ENCODE measurements around the gene RASL10B.

The RASL10B gene

DNA sequence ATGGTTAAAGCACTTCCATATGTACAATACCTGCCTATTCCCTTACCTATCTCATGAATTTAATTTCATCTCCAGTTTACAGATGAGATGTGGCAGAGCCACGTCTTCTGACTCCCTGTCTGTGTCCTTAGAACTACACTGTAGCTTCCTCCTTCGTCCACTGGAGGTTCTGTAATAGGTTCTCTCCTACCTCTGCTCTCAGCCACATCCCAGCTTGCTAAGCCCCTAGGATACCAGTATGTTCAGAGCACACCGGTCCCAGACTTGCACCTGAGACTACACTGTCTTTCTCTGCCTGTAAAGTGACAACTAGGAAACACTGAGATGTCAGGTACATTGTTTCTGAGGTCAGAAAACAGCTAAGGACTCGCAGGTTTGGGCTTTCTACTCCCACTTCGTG lies 3.8 kb upstream of the RASL10B start:
- no peak for TF ChIP-seq GATA1 (IDR thresholded peaks at IDR 0.05; ENCODE audit: low read depth, low read length)
- TF ChIP-seq POLR2A (IDR thresholded peaks at IDR 0.05; ENCODE audit: low read length) = no peak
- no peak for DNase-seq

DNA sequence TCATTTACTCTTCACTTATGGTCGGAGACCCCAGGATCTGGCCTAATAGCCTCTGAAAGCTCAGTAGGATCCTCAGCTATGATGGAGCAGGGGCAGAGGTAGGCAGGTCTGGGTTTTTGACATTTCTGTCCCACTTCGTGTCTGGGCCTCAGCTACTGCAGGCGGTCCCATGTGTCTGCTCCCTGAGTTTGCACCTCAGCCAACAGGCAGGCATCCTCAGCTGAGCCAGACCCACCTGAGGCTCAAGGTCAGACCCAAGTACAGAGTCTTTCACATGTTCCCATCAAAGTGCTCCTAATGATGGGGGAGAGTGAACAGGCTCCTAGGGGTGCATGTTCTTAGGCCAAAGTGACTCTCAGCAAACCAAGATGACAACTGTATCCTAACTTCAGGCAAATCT lies 2.9 kb upstream of the RASL10B start:
- no peak for DNase-seq
- TF ChIP-seq GATA1 (IDR thresholded peaks at IDR 0.05; ENCODE audit: low read depth, low read length) = no peak
- no peak for TF ChIP-seq POLR2A (IDR thresholded peaks at IDR 0.05; ENCODE audit: low read length)

DNA sequence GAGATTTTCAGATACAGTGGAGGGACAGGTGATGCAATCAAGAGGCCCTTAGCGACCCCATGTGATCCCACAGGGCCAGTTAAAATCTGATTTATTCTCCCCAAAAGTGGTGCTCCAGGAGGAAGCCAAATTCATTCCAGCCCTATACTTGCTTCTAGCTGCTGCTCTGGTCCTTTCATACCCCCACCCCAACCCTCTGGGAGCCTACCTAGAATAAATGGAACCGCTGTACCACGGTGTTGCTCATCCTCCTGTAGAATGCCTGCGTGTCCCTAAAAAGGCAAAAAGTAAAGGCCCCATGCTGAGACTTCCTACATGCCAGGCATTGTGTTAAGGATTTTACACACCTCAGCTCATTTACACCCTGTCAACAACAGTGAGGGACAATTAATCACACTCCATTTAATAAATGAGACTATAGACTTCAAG lies 2.0 kb upstream of the RASL10B start:
- no peak for TF ChIP-seq GATA1 (IDR thresholded peaks at IDR 0.05; ENCODE audit: low read depth, low read length)
- no peak for TF ChIP-seq POLR2A (IDR thresholded peaks at IDR 0.05; ENCODE audit: low read length)
- DNase-seq = no peak

DNA sequence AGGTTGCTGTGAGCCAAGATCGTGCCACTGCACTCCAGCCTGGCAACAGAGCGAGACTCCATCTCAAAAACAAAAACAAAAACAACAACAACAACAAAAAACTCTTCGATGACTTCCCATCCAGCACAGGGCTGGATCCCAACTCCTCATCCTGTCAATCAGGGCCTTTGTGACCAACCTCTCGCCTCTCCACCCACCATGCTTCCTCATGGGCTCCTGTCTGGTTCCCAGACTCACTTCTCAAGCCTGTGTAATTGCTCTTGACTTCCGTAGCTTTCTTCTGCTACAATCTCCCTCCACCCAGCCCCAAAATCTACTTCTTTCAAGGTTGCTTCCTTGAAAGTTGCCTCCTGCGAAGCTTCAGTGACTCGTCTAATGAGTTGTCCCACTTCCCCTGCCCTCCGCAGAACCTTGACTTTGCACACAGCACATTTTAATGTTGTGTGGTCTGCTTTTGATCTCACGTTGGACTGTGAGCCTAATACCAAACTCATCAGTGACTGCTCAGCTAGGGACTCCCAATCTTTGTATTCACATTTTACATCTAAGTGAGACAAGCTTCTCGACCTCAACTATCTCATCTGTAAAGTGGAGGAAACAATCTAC lies 936 bp upstream of the RASL10B start:
- DNase-seq = no peak
- TF ChIP-seq POLR2A (IDR thresholded peaks at IDR 0.05; ENCODE audit: low read length) (no peak), GATA1 (IDR thresholded peaks at IDR 0.05; ENCODE audit: low read depth, low read length) (no peak)

DNA sequence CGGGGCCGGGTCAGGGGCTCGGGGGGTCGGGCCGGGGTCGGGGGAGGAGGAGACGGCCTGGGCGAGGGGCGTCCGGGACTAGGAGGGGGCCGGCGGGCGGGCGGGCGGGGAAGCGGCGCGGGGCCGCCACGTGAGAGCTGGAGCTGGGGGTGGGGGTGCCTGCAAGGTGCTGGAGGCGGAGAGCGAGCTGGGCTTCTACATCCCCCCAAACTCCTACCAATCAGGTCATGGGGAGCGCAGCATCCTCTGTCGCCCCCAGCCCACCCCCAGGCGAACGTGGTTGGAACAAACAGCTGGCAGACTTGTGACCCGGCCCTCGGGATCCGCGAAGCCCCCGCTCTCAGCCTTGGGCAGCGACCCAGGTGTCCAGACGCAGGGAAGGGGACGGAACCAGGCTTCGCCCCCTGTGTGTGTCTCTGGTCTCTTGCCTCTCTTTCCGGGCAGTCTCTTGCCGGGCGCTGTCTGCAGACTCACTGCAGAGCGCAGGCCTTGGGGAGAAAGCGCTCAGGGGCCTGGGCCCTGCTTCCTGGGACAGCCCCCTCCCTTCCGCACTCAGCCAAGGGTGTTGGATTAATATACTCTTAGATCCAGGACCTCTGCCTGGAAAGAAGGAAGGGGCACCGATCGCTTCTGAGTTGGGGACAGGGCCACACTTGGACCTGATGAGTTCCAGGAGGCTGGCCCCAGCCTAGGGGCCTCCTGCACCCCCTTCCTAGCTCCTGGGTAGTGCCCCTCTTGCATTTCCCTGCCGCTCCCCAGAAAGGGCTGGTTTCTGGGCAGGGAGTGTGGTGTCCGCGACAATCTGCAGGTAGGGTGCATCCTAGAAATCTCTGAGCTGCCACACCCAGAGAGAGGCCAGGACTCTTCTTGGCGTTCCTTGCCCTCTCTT lies 722 bp downstream of the RASL10B start:
- DNase-seq = no peak
- TF ChIP-seq GATA1 (IDR thresholded peaks at IDR 0.05; ENCODE audit: low read depth, low read length) (no peak), POLR2A (IDR thresholded peaks at IDR 0.05; ENCODE audit: low read length) (no peak)

DNA sequence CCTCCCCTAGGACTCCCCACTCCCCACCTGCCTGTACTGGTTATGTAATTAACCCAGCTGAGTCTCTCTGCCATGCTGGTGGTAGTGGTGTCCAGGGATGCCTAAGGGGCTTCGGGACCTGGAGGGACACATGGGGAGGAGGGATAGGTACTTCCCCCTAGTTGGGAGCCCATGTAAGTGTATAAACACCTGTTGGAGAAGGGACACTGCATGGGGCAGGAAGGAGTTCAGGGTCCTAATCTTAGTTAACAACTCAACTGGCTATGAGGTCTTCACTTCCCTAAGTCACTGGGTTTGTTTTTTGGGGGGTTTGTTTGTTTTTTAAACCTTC lies 1.3 kb downstream of the RASL10B start:
- no peak for DNase-seq
- TF ChIP-seq POLR2A (IDR thresholded peaks at IDR 0.05; ENCODE audit: low read length) = no peak
- no peak for TF ChIP-seq GATA1 (IDR thresholded peaks at IDR 0.05; ENCODE audit: low read depth, low read length)

DNA sequence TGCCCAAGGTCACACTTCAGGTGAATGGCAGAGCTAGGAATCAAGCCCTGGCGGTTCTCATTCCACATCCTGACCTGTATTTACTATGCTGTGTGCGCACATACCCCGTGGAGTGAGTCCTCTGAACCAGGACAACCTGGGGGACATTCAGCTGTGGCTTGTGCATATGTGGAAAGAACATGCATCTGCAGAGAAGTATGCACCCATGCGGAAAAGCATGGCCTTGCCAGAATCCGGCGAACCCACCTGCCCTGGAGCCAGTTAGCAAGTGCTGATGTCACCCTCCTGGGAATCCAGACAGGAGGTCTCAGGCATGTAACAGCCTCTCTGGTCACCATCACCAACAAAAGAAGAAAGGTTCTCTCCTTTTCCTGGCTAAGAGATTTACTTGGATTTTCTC lies 1.9 kb downstream of the RASL10B start:
- TF ChIP-seq POLR2A (IDR thresholded peaks at IDR 0.05; ENCODE audit: low read length) = no peak
- no peak for TF ChIP-seq GATA1 (IDR thresholded peaks at IDR 0.05; ENCODE audit: low read depth, low read length)
- DNase-seq = no peak

DNA sequence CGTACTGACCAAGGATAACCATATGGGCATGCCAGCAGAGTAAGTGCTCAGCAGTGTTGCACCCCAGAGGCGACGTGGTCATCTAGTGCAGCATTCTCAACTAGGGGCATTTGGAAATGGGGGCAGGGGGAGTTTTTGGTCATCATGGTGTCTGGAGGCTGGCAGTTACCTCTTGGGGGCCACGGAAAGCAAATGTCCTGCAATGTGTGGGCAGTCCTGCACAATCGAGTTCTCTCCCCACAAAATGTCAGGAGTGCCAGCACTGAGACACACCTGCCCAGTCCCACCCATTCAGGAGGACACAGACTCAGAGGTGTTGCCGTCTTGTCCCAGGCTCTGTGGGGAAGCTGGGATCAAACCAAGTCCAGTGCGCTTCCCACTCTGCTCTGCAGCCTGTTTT lies 3.0 kb downstream of the RASL10B start:
- no peak for TF ChIP-seq GATA1 (IDR thresholded peaks at IDR 0.05; ENCODE audit: low read depth, low read length)
- TF ChIP-seq POLR2A (IDR thresholded peaks at IDR 0.05; ENCODE audit: low read length) = no peak
- no peak for DNase-seq

DNA sequence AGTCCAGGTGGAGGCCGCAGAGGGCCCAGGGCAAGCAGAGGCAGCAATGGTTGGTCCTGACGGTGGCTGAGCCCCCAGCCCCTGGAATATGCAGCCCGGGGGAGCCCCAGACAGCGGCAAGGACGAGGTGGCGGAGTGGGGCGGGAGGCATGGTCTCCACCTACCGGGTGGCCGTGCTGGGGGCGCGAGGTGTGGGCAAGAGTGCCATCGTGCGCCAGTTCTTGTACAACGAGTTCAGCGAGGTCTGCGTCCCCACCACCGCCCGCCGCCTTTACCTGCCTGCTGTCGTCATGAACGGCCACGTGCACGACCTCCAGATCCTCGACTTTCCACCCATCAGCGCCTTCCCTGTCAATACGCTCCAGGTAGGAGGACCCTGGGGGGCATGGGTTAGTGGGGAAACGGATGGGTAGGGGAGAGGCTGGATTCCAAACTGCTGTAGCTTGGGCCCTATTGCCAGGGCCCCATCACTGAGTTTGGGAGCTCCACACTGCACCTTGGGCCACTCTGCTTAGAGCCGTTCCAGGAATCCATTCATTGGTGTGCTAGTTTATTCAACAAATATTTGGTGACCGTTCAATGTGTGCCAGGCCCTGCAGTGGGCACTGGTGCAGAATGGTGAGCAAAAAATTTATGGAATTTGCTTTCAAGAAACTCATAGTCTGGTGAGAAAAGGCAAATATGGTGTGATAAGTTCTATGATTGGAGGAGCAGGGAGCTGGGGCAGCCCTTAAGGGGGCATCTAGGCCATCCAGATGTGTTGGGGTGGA lies 3.8 kb downstream of the RASL10B start:
- no peak for TF ChIP-seq POLR2A (IDR thresholded peaks at IDR 0.05; ENCODE audit: low read length)
- TF ChIP-seq GATA1 (IDR thresholded peaks at IDR 0.05; ENCODE audit: low read depth, low read length) = no peak
- DNase-seq = no peak

DNA sequence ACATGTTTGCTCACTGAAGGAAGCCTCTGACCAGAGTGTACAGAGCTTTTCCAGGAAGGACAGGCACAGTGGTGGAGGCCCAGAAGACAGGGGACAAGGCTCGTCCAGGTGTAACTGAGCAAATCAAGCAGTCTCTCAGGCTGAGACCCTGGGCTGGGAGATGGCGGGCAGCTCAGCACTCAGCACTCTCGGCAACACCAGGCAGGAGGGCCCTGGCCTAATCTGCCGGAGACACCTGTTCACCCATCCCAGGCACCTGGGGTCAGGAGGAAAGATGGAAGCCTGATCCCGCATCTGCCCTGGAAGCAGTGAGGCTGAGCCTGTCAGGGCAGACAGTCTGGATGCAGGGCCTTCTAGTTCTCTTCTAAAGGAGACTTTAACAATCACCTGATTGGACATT lies 4.8 kb downstream of the RASL10B start:
- DNase-seq = no peak

DNA sequence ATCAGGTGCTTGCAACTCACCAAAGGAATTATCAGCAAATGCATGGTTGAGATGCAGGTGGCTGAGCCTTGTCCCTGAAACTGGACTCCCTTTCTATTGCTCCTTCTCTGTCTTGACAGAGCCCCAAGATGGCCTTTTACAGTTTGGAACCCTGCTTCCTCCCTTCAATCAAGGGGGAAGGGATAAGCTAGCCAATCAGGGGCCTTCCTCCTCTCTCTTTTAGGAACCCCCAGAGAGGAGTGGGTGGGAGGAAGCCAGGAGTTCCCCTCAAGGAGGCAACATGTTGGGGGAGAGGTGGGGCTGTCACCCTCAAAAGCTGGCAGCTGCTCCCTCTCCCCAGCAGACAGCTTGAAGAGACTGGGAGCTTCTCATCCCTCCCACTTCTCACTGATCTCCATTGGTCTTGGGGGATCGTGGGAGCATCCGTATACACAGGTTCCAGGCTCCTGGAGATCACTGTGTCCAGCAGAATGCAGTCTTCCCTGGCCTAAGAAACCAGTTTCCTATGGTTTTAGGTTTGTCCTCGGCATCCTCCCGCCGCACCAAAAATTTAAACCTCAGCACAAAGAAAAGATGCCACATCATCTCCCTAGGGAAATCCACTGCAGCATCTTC lies 7.2 kb downstream of the RASL10B start:
- TF ChIP-seq POLR2A (IDR thresholded peaks at IDR 0.05; ENCODE audit: low read length) (no peak), GATA1 (IDR thresholded peaks at IDR 0.05; ENCODE audit: low read depth, low read length) (no peak)
- no peak for DNase-seq

More for the DNA sequence above, 4.8 kb downstream of the RASL10B start:
- no peak for TF ChIP-seq POLR2A (IDR thresholded peaks at IDR 0.05; ENCODE audit: low read length)
- TF ChIP-seq GATA1 (IDR thresholded peaks at IDR 0.05; ENCODE audit: low read depth, low read length) = no peak

DNA sequence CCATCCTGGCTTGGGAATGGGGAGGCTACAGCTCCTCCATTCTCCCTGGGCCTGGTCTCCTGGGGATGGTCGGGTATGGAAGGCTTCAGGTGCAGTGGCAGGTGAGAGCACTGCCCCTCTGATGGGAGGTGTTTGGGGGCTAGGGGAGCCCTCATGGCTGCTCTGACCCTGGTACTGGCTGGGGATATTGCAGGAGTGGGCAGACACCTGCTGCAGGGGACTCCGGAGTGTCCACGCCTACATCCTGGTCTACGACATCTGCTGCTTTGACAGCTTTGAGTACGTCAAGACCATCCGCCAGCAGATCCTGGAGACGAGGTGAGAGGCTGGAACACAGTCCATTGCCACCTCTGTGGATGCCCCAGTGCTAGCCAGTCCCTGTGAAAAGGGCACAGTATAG lies 8.8 kb downstream of the RASL10B start:
- TF ChIP-seq POLR2A (IDR thresholded peaks at IDR 0.05; ENCODE audit: low read length) (no peak), GATA1 (IDR thresholded peaks at IDR 0.05; ENCODE audit: low read depth, low read length) (no peak)
- DNase-seq = no peak

DNA sequence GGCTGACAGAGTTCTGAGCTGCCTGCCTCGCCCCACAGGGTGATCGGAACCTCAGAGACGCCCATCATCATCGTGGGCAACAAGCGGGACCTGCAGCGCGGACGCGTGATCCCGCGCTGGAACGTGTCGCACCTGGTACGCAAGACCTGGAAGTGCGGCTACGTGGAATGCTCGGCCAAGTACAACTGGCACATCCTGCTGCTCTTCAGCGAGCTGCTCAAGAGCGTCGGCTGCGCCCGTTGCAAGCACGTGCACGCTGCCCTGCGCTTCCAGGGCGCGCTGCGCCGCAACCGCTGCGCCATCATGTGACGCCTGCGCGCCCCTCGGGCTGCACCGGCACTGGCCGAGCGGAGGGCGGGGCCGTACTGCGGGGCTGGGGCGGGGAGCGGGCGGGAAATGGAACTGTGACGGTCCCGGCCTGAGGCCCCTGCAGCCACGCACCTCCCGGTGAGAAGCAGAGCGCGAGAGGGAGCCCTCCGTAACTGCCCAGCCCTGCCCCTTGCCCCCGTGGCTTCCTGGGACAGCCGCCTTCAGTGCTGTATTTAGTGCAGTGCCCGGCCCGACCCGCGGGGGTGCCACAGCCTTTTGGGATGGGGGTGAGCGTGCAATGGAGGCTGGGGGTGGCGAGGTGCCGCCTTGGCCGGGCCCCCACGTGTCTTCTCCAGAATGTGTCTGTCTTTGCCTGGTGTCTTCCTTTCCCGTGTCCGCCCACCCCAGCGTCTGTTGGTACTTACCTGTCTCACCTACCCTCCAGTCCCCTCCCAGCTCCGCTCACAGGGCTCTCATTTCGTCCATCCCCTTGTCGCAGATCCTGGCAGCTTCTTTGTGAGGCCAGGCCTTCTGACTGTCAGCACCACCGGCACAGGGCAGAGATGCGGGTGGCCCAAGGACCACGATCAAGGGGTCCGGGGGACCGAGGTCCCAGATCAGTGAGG lies 9.8 kb downstream of the RASL10B start:
- no peak for TF ChIP-seq GATA1 (IDR thresholded peaks at IDR 0.05; ENCODE audit: low read depth, low read length)
- TF ChIP-seq POLR2A (IDR thresholded peaks at IDR 0.05; ENCODE audit: low read length) = no peak
- peak; percentile 41 to 53 for DNase-seq

All from erythroblast (primary cell).